GM12874 (cell line): ENCODE results near the gene TNFSF18.

Source experiments
- CTCF ChIP-seq: IDR thresholded peaks from 2 replicates; pipeline ENCODE4 v1.5.1; 2011; ENCODE audit warnings: low read depth, mild to moderate bottlenecking, control low read depth, low read length, moderate library complexity; ENCODE audit not compliant: insufficient read depth

The TNFSF18 gene

DNA sequence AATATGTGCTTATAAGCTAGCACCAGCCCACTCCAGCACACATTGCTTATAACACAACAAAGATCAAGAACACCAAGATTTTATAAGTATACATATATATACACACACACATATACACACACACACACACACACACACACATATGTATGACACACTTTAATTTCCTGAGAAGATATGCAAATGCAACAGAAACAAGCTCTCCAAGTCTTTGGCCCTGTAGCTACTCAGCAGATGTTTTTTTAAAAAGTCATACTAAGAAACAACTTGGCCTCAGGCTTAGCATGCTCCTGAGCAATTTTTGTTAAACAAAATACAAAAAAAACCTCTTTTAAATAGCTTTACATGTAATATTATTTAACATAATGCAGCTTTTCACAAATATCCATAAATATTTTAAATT, 11.1 kb downstream of the TNFSF18 start:
- TF ChIP-seq CTCF, result no peak

DNA sequence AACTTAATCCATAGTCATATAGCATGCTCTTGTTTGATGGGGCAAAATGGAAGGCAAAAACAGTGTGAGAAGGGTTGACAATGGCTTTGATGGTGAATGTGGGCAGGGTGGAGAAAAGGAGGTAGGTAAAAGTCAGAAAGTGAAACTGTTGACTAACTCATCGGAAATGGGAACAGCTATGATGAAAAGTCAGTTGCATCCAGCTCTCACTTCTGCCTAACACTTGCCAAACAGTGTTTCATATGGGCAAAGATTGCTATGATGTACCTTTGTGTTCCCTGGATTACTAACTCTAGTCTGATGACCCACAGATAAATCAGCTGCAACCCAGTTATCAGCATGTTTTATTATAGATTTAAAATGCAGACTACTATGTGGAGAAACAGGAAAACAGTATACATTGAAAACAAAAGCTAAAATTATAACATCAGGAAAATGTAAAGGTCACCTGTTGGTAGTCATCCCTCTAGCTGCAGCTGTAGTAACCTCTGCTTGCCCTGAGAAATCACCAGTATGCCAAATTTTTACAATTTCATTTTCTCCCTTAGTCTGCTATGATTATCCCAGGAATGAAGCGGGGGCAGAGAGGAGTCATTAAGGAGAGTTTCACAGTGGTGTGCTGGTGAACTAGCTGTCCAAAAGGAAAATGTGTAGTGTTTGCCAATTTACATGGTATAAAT, 11.7 kb downstream of the TNFSF18 start:
- no peak for TF ChIP-seq CTCF

DNA sequence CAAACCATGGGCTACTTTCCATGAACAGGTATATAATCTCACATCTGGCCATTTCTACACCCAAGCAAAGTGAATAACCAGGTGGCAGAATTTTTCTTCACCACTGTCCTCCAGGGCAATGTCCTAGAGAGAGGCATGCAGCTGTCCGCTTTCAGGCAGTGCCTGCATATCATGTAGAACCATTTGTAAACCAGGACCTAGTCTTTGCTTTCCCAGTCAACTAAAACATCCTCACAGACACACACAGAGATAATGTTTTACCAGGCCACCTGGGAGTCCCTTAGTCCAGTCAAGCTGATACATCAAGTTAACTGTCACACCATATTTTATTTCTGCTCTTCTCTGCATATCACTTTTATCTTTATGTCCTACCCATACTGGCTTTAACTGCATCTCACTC, 26.2 kb downstream of the TNFSF18 start:
- no peak for TF ChIP-seq CTCF

GRCh38 chr1:173023343-173023742, 27.4 kb downstream of the TNFSF18 start:
- no peak for TF ChIP-seq CTCF

- no peak for TF ChIP-seq CTCF
Measured at GRCh38 chr1:173020138-173020750, 30.5 kb downstream of the TNFSF18 start.

- no peak for TF ChIP-seq CTCF
Measured at GRCh38 chr1:173017792-173018191, 32.9 kb downstream of the TNFSF18 start.

DNA sequence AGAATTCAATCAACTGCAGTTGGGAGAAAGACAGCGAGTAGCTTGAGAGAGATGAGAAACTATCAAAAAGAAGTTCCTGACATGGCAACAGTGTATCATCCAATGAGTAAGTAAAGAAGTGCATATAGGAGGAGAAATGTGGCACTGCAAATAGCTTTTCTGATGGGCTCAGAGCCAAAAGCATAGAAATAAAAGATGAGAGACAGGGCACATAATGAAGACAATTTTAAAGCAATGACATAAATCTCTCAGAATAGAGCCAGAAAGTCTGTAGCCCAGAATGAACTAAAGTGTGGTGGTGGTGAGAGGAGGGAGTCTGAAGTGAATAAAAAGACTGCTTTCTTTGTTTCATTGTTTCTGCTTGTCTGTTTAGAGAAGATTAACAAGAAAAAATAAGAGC, 34.3 kb downstream of the TNFSF18 start:
- no peak for TF ChIP-seq CTCF
